ENCODE data around the gene MAGI2. TPM values are rescaled to one million over a fixed set of nuclear protein-coding genes. Genes with fewer than 3 reads are reported as not detected.

The MAGI2 gene
- total RNA-seq, 4 donors from 2014 or later, result 0.23 to 5.5 (median 0.45) TPM

DNA sequence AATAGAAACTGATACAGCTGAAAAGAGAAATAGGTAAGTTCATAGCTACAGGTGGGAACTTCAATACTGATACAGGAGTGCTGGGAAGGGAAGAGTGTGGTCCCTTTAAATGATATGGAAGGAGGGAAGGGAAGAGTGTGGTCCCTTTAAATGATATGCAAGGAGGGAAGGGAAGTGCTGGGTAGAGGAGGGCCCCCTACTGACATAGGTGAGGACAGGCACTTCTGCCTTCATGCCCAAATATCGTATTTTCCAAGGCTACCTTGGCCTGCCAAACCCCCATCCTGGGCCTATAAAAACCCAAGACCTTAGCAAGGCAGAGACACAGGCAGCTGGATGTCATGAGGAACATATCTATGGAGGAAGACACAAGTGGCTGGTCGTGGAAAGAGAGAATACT lies 92.3 kb downstream of the MAGI2 start:
- no peaks in the 10 kb centered on the region for H3K36me3 ChIP-seq
- H3K4me1 ChIP-seq, result no peaks in the 10 kb centered on the region
- no peak overlapping the region for H3K4me3 ChIP-seq
- TF ChIP-seq, protein P1, sequence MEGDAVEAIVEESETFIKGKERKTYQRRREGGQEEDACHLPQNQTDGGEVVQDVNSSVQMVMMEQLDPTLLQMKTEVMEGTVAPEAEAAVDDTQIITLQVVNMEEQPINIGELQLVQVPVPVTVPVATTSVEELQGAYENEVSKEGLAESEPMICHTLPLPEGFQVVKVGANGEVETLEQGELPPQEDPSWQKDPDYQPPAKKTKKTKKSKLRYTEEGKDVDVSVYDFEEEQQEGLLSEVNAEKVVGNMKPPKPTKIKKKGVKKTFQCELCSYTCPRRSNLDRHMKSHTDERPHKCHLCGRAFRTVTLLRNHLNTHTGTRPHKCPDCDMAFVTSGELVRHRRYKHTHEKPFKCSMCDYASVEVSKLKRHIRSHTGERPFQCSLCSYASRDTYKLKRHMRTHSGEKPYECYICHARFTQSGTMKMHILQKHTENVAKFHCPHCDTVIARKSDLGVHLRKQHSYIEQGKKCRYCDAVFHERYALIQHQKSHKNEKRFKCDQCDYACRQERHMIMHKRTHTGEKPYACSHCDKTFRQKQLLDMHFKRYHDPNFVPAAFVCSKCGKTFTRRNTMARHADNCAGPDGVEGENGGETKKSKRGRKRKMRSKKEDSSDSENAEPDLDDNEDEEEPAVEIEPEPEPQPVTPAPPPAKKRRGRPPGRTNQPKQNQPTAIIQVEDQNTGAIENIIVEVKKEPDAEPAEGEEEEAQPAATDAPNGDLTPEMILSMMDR (IDR thresholded peaks at IDR 0.05), result no peak
- no peak for TF ChIP-seq POLR2A (IDR thresholded peaks at IDR 0.05)
- 35 to 39% methylated on average over 2 of the region's 2 CpGs for WGBS, 2 donors
- H3K27me3 ChIP-seq, result no peaks in the 10 kb centered on the region
- intact Hi-C loops (cut with DNase I), result no loop called here
- no peak overlapping the region for H3K27ac ChIP-seq
- no peaks in the 10 kb centered on the region for H3K9me3 ChIP-seq
- DNase-seq, result no peak

- intact Hi-C loops (cut with DNase I), result no loop called here
- WGBS, 2 donors, result 82 to 88% methylated on average over 1 of the region's 1 CpG
- Histone ChIP-seq H3K4me1 (no peaks in the 10 kb centered on the region), H3K27ac (no peak overlapping the region), H3K27me3 (no peaks in the 10 kb centered on the region), H3K9me3 (no peaks in the 10 kb centered on the region), H3K36me3 (no peaks in the 10 kb centered on the region), H3K4me3 (no peak overlapping the region)
- TF ChIP-seq, protein P1 (IDR thresholded peaks at IDR 0.05), result no peak
- no peak for TF ChIP-seq POLR2A (IDR thresholded peaks at IDR 0.05)
- DNase-seq, result no peak
Measured at GRCh38 chr7:79359827-79360226, 93.6 kb downstream of the MAGI2 start.

DNA sequence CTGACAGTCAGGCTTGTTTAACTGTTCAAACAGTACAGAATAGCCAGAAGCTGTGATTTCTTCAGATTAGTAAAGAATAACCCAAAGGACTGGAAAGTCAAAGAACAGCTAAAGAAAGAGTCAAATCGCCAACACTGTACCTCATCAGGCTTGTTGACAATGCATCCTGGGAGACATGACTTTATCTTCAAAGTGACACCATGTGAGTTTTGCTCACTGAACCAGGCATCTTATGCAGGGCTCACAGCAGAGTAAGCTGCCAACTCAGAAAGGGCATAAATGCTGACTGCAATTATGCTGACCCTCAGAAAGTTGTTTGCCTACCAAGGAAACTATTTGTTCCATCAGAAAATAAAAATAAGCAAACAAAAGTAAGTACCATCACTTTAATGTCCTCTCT lies 96.4 kb downstream of the MAGI2 start:
- no peak for DNase-seq
- H3K27ac ChIP-seq, result no peak overlapping the region
- H3K36me3 ChIP-seq, result no peaks in the 10 kb centered on the region
- no peak overlapping the region for H3K4me3 ChIP-seq
- intact Hi-C loops (cut with DNase I), result no loop called here
- H3K27me3 ChIP-seq, result no peaks in the 10 kb centered on the region
- 38 to 57% methylated on average over 1 of the region's 1 CpG for WGBS, 2 donors
- H3K9me3 ChIP-seq, result no peaks in the 10 kb centered on the region
- TF ChIP-seq, protein P1 (IDR thresholded peaks at IDR 0.05), result no peak
- TF ChIP-seq POLR2A (IDR thresholded peaks at IDR 0.05), result no peak
- H3K4me1 ChIP-seq, result no peaks in the 10 kb centered on the region

DNA sequence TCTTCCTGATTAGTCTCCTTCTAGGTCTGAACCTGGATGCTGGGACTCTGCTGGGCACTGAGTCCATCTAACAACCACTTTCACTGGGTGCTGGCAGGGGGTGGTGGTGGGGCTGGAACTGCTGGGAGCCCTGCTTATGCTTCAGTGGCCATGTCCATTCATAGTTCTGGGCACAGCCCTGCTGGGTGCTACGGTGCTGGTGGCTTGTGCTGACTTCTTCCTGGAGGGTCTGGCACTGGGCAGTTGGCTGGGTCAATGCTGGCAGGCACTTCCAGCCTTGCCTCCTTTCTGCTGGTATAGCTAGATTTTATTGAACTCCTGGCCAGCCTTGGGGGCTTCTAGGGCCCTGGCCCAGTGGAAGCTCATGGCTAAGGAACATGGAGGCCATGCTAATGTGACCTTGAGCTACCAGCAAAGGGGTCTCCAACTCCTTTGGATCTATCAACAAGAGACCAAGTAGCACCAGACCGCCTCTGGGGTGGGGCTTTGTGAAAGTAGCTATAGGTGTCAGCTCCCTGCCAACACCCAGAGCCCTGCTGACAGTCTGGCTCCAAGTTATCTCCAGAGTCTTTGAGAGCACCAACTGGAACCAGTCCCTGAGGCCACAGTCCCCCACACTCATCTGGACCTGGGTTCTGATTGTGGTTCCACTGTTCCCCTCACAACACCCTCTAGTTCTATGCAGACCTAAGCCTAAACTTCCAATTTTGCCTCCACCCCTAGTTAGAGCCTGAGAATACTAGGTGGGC lies 99.6 kb downstream of the MAGI2 start:
- Histone ChIP-seq H3K36me3 (no peaks in the 10 kb centered on the region), H3K27me3 (no peaks in the 10 kb centered on the region), H3K27ac (no peak overlapping the region), H3K4me1 (no peaks in the 10 kb centered on the region), H3K9me3 (no peaks in the 10 kb centered on the region), H3K4me3 (no peak overlapping the region)
- intact Hi-C loops (cut with DNase I), result no loop called here
- no peak for DNase-seq
- TF ChIP-seq, protein P1 (IDR thresholded peaks at IDR 0.05), result no peak
- TF ChIP-seq POLR2A (IDR thresholded peaks at IDR 0.05), result no peak
- WGBS, 2 donors, result 72% methylated on average over 2 of the region's 2 CpGs; no CpG with 5 or more reads in 1 of the 2 donors

DNA sequence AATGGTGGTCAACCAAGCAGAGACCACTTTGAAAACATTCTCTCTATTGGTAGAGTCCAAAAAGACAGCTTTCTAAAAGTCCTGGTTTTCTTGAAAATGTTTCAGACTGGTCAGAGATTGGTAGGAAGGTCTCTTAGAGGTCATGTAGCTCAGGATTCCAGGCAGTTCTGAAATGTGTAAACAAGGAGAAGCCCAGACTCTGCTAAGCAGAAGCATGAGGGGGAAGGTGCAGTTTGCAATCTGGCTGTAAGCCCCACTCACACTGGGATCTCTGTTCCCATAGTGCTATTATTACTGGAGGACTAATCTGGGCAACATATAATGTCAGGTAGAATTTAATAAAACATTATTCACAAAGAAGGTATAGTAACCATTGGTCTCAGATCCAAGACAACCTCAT lies 101.1 kb downstream of the MAGI2 start:
- H3K27ac ChIP-seq, result no peak overlapping the region
- no peak overlapping the region for H3K4me3 ChIP-seq
- no peaks in the 10 kb centered on the region for H3K27me3 ChIP-seq
- no peak for DNase-seq
- no peak for TF ChIP-seq POLR2A (IDR thresholded peaks at IDR 0.05)
- TF ChIP-seq, protein P1 (IDR thresholded peaks at IDR 0.05), result no peak
- intact Hi-C loops (cut with DNase I), result no loop called here
- H3K36me3 ChIP-seq, result no peaks in the 10 kb centered on the region
- H3K4me1 ChIP-seq, result no peaks in the 10 kb centered on the region
- no peaks in the 10 kb centered on the region for H3K9me3 ChIP-seq

Measured in esophagus squamous epithelium (tissue), 5 donors.